NT2/D1 (cell line): Measurements from ENCODE around the gene ABCF2.

Experiments
- DNase-seq: peaks from one replicate; pipeline ENCODE4 v3.0.0-alpha.2; 2011; ENCODE audit warnings: low read depth, low spot score
- H3K27me3 ChIP-seq: 2 replicates; pipeline ENCODE4 v1.6.0; 2011; ENCODE audit warnings: mild to moderate bottlenecking; ENCODE audit not compliant: insufficient read length, insufficient read depth
- H3K36me3 ChIP-seq: 2 replicates; pipeline ENCODE4 v1.6.1; 2011; ENCODE audit warnings: mild to moderate bottlenecking, low read length, mixed read lengths; ENCODE audit not compliant: insufficient read depth, insufficient read length
- H3K4me1 ChIP-seq: 2 replicates; pipeline ENCODE4 v1.5.1; 2011; ENCODE audit not compliant: insufficient read depth, insufficient read length
- H3K4me3 ChIP-seq: 2 replicates; pipeline ENCODE4 v1.5.1; 2011; ENCODE audit warnings: low read depth; ENCODE audit not compliant: insufficient read length
- H3K9ac ChIP-seq: 2 replicates; pipeline ENCODE4 v1.6.0; 2011; ENCODE audit warnings: low read depth; ENCODE audit not compliant: insufficient read length
- H3K9me3 ChIP-seq: 2 replicates; pipeline ENCODE4 v1.5.1; 2011; ENCODE audit warnings: mild to moderate bottlenecking, low read length; ENCODE audit not compliant: insufficient read depth
- SUZ12 ChIP-seq: IDR thresholded peaks from 2 replicates; pipeline ENCODE4 v1.6.1; 2011; ENCODE audit not compliant: insufficient read length, insufficient read depth; ENCODE audit errors: extremely low read depth
- YY1 ChIP-seq: IDR thresholded peaks from 2 replicates; pipeline ENCODE4 v1.6.1; 2011; ENCODE audit not compliant: insufficient read length, insufficient read depth
- ZNF274 ChIP-seq: IDR thresholded peaks from 2 replicates; pipeline ENCODE4 v1.6.1; 2011; ENCODE audit warnings: mild to moderate bottlenecking, low read depth, low read length

Gene ABCF2

DNA sequence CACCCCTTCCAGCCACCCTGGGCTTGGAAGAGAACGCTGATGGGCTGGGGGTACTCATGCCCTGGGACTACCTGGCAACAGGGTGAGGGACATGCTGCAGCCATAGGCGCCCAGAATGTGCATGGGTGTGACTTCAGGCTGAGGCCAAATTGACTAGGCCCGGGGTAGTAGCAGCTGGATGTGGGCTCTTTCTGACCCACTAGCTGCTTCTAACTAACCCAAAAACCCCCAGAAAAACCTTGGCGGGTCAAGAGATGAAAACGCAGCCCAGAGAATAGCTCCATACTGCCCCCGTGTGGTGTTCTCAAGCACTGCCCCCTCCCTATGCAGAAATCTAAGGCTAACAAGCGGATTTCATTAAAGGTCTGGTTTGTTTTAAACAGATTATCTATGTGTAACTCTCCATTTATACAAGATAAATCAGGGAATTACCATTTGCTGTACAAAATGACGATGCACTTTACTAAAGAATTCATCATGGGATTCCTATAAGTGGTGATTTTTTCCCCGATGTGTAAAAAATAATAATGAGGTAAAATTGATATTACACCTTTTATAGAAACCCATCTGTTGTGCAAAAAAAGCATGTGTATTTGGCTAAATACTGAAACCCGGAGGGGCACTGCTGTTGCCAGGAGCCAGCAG, 17.3 kb upstream of the ABCF2 start:
- Histone ChIP-seq H3K9ac (peak overlapping the region; percentile 32), H3K27me3 (peaks cover 39% of the 10 kb centered on the region), H3K4me3 (no peak overlapping the region), H3K4me1 (peaks cover 21% of the 10 kb centered on the region), H3K36me3 (peaks cover 12% of the 10 kb centered on the region), H3K9me3 (no peaks in the 10 kb centered on the region)
- no peak for DNase-seq
- TF ChIP-seq ZNF274 (no peak), SUZ12 (no peak), YY1 (no peak)

DNA sequence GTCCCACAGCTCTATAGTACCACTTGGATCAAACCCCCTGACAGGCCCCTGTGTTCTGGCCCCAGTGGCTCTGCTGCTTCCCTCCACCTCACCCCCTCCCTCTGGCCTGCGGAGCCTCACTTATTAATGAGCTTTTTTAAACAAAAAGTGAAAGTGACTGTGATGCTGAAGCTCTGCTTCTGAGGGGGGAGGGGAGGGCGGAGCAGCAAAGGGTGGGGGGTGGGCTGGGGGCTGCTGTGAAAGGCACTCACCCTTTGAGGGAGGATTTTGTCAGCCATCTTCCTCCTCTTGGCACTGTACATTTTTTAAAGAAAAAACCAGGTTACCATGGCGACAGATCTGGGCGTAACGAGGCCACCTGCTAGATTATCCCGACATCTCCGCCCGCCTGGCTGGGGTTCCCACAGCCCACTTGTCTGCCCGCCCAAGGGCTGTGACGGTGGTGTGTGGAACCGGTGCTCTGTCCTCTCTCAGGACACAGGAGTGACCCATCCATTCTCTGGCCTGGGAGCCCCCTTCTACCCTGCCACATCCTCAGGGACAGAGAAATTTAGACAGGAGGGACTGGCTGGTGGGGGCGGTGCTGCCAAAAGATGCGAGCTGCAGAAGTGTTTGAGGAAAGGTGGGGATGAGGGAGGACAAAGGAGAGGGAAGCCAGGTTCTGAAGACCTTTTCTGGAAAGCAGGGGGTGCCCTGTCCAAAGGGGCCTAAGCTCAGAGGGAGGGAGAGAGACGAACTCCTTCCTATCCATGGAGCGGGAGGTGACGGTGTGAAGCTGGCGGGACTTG, 16.6 kb upstream of the ABCF2 start:
- H3K4me1 ChIP-seq: peaks cover 21% of the 10 kb centered on the region
- DNase-seq: no peak
- H3K36me3 ChIP-seq: peaks cover 20% of the 10 kb centered on the region
- H3K9ac ChIP-seq: no peak overlapping the region
- H3K27me3 ChIP-seq: peaks cover 35% of the 10 kb centered on the region
- H3K9me3 ChIP-seq: no peaks in the 10 kb centered on the region
- H3K4me3 ChIP-seq: no peak overlapping the region
- no peak for TF ChIP-seq ZNF274

DNA sequence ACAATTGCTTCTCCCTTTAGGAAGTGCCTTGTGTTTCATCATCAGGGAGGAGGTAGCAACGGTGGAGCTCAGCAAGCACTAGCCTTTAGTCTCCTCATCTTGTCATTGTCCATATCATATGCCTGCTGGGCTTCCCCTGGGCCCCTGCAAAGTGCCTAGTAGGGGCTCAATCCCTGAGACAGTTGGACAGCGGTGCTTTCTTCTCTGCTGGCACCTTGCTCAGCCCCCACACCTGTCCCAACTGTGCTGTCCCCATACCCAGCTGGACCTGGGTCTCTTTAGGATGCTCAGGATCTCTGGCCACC, 16.0 kb upstream of the ABCF2 start:
- no peak for TF ChIP-seq SUZ12
- no peak for TF ChIP-seq YY1
- no peak for TF ChIP-seq ZNF274
- peaks cover 32% of the 10 kb centered on the region for H3K27me3 ChIP-seq
- no peak for DNase-seq
- H3K4me3 ChIP-seq: no peak overlapping the region
- no peaks in the 10 kb centered on the region for H3K9me3 ChIP-seq
- peaks cover 21% of the 10 kb centered on the region for H3K4me1 ChIP-seq
- H3K9ac ChIP-seq: no peak overlapping the region
- peaks cover 23% of the 10 kb centered on the region for H3K36me3 ChIP-seq

DNA sequence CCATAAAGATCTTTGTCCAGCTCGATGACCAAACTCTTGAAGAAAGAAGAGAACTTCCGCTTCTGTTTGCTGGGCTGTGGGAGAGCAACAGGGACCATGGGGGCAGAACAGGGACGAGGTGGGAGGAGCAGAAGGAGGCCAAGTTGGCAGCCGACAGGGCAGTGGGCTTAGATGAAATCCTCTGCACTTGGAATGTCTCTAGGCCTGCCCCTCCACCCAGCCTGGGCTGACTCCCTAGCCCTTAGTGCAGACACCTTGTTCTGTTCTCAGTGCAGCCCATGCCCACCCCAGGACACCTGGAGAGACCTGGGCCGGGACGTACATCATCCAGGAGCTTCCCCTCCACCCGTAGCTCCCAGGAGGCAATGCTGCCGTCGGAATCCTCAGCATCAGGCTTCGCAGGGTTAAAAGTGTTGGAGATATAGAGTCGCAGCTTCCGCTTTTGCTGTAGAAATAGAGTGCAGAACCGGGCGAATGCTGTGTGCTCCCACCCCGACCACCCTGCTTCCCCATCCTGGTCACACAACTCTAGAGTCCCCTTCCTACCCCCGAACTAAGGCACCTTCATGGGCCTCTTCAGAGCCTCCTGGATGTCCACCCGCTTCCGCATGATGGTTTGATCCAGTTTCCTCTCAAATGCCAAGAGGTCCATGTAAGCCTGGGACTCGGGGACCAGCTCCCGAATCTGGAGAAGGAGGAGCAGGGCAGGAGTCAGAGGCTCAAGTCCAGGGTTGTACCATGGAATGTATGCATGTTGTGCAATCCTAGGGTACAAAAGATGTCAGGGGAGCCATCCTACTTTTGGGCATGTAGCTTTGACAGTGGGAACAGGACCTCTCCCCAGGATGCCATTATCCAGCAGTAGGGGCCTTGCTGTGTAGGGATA, 15.4 kb upstream of the ABCF2 start:
- H3K9me3 ChIP-seq: no peaks in the 10 kb centered on the region
- peaks cover 17% of the 10 kb centered on the region for H3K4me1 ChIP-seq
- DNase-seq: no peak
- no peak for TF ChIP-seq SUZ12
- no peak for TF ChIP-seq YY1
- no peak for TF ChIP-seq ZNF274
- no peak overlapping the region for H3K4me3 ChIP-seq
- H3K36me3 ChIP-seq: peaks cover 29% of the 10 kb centered on the region
- H3K27me3 ChIP-seq: peaks cover 28% of the 10 kb centered on the region
- no peak overlapping the region for H3K9ac ChIP-seq

DNA sequence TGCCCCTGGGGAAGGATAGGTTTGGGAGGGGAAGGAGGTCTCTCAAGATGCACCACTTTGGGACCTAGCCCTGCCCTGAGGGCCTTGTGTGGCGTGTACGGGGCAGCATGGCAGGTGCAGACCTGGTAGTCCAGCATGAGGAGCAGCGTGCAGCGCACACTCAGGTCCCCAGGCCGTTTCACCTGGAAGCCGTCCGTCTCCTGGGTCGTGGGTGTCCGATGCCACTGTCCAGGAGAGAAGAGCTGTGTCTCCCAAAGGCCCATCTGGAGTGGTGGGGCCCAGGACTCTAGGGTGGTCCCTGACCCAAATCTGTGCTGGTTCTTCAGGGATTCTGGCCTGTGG, 14.7 kb upstream of the ABCF2 start:
- no peak overlapping the region for H3K9ac ChIP-seq

DNA sequence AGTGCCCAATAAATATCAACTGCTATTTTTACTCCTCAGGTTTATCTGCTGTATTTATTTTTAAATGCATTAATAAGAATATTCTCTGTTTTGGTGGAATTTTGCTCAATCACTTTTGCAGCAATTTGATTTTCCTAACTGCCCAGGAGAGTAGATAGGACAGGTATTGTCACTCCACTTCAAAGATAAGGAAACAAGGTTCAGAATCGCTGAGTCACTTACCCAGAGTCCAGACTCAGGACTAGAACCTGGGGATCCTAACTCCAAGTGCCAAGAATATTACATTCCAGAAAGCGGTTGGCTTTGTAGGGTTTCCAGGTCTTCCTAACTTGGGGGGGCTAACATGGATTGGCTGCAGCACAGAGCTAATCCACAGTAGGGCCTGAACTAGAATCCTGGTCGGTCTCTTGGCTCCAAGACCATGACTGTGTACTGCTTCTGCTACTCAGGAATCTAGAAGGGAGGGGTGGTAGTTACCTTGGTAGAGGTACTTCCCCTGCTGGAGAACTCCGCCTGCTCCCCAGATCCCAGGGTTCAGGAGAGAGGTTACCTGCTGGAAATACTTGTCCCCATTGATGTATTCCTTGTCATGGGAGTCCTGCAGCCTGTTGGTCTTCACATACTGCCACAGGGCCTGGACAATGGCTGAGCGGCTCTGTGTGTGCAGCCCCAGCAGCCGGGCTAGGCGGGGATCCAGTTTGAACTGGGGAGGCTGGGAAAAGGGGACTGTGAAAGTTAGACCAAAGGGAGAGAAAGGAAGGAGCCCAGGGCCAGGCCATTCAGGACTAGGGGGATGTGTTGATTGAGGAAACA, 14.1 kb upstream of the ABCF2 start:
- no peak for DNase-seq
- TF ChIP-seq YY1 (no peak), ZNF274 (no peak), SUZ12 (no peak)
- Histone ChIP-seq H3K9ac (no peak overlapping the region), H3K36me3 (peaks cover 42% of the 10 kb centered on the region), H3K4me3 (no peak overlapping the region), H3K27me3 (peaks cover 15% of the 10 kb centered on the region), H3K9me3 (no peaks in the 10 kb centered on the region), H3K4me1 (peaks cover 12% of the 10 kb centered on the region)

More for the DNA sequence above, 14.7 kb upstream of the ABCF2 start:
- H3K4me1 ChIP-seq: peaks cover 14% of the 10 kb centered on the region
- peaks cover 36% of the 10 kb centered on the region for H3K36me3 ChIP-seq
- no peak for TF ChIP-seq ZNF274
- no peak for TF ChIP-seq YY1
- TF ChIP-seq SUZ12: no peak
- H3K9me3 ChIP-seq: no peaks in the 10 kb centered on the region
- no peak for DNase-seq
- no peak overlapping the region for H3K4me3 ChIP-seq
- H3K27me3 ChIP-seq: peaks cover 21% of the 10 kb centered on the region

DNA sequence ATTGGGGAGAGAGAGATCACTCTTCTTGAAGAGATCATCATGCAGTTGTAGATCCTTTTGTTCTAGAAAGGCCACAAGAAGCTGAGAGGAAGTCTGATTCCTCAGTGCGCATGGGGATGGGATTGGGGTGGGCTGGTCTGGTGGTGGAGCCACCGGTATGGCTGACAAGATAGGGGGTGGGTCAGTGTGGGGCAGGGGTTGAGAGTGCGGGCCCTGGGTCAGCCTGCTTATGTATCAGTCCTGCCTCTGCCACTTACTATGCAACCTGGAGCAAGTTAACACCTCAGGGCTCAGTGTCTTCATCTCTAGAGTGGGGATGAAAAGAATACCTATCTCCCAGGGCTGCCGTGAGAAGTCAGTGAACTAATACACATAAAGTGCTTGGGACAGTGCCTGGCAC, 13.5 kb upstream of the ABCF2 start:
- Histone ChIP-seq H3K9ac (no peak overlapping the region), H3K36me3 (peaks cover 48% of the 10 kb centered on the region), H3K4me1 (peaks cover 10% of the 10 kb centered on the region), H3K4me3 (no peak overlapping the region), H3K9me3 (no peaks in the 10 kb centered on the region), H3K27me3 (peaks cover 9% of the 10 kb centered on the region)
- no peak for TF ChIP-seq ZNF274
- no peak for TF ChIP-seq YY1
- TF ChIP-seq SUZ12: no peak
- DNase-seq: no peak
